Endothelial cell (in vitro differentiated cells): ENCODE results near the gene MAP3K12. TPM values are rescaled to one million over a fixed set of nuclear protein-coding genes. Genes with fewer than 3 reads are reported as not detected.

Experiments
- DNase-seq: peaks from one replicate; pipeline ENCODE4 v3.0.0; 2021; ENCODE audit warnings: low spot score
- H3K27ac Mint-ChIP-seq: one replicate; pipeline ENCODE4 v1.8.0; 2021; ENCODE audit warnings: mixed read lengths, inconsistent platforms; ENCODE audit not compliant: unreplicated experiment
- H3K27me3 Mint-ChIP-seq: one replicate; pipeline ENCODE4 v1.8.0; 2021; ENCODE audit warnings: mild to moderate bottlenecking, moderate library complexity, mixed read lengths, inconsistent platforms; ENCODE audit not compliant: unreplicated experiment
- H3K36me3 Mint-ChIP-seq: one replicate; pipeline ENCODE4 v1.8.0; 2021; ENCODE audit warnings: mild to moderate bottlenecking, low read depth, mixed read lengths, inconsistent platforms; ENCODE audit not compliant: unreplicated experiment
- H3K4me1 Mint-ChIP-seq: one replicate; pipeline ENCODE4 v1.8.0; 2021; ENCODE audit warnings: mild to moderate bottlenecking, mixed read lengths, inconsistent platforms; ENCODE audit not compliant: unreplicated experiment
- H3K4me3 Mint-ChIP-seq: one replicate; pipeline ENCODE4 v1.8.0; 2021; ENCODE audit warnings: mild to moderate bottlenecking, mixed read lengths, inconsistent platforms; ENCODE audit not compliant: unreplicated experiment
- H3K9me3 Mint-ChIP-seq: one replicate; pipeline ENCODE4 v1.8.0; 2021; ENCODE audit warnings: mixed read lengths, inconsistent platforms; ENCODE audit not compliant: unreplicated experiment
- total RNA-seq: library from RNA; stranded (reverse); fragmentation: NEBNext Ultra II Directional; extraction: Animal tissue kit (Norgen Biotek cat#: 25700); gene quantifications from one replicate; pipeline ENCODE4 v1.2.1, GENCODE V29; 2021; ENCODE audit not compliant: unreplicated experiment
- TF ChIP-seq, protein P1 (sequence below): fragments of 200-600 bp; sonication (generic); IDR thresholded peaks from one replicate; pipeline ENCODE4 v1.5.0; 2021; ENCODE audit warnings: antibody characterized with exemption; ENCODE audit not compliant: unreplicated experiment

MAP3K12 gene
- total RNA-seq, 1 donor from 2014 or later, result 20.9 TPM

DNA sequence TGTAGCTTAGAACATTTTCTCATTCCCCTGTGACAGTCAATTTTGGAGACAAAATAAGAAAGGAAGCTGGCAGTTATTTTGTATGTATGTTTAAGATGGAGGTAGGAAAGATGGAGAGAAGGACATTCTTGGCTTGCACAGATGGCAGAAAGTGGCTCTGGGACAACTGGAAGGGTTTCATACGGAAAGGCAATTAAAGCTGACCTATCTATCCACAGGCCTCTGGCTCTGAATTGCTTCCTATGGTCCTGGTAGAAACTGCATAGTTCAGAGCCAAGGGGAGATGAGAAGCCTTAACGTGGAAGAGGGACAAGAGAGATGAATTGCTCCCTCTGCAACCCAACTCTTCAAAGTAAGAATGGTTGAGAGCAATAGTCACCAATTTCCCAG, 16.0 kb upstream of the MAP3K12 start:
- peak overlapping the region; percentile 25 for H3K27ac Mint-ChIP-seq
- H3K9me3 Mint-ChIP-seq, result no peaks in the 10 kb centered on the region
- peaks cover 51% of the 10 kb centered on the region for H3K36me3 Mint-ChIP-seq
- no peak for DNase-seq
- H3K4me1 Mint-ChIP-seq, result peaks cover 18% of the 10 kb centered on the region
- H3K4me3 Mint-ChIP-seq, result peak overlapping the region; percentile 54
- H3K27me3 Mint-ChIP-seq, result peaks cover 2% of the 10 kb centered on the region
- TF ChIP-seq, protein P1, sequence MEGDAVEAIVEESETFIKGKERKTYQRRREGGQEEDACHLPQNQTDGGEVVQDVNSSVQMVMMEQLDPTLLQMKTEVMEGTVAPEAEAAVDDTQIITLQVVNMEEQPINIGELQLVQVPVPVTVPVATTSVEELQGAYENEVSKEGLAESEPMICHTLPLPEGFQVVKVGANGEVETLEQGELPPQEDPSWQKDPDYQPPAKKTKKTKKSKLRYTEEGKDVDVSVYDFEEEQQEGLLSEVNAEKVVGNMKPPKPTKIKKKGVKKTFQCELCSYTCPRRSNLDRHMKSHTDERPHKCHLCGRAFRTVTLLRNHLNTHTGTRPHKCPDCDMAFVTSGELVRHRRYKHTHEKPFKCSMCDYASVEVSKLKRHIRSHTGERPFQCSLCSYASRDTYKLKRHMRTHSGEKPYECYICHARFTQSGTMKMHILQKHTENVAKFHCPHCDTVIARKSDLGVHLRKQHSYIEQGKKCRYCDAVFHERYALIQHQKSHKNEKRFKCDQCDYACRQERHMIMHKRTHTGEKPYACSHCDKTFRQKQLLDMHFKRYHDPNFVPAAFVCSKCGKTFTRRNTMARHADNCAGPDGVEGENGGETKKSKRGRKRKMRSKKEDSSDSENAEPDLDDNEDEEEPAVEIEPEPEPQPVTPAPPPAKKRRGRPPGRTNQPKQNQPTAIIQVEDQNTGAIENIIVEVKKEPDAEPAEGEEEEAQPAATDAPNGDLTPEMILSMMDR, result no peak

DNA sequence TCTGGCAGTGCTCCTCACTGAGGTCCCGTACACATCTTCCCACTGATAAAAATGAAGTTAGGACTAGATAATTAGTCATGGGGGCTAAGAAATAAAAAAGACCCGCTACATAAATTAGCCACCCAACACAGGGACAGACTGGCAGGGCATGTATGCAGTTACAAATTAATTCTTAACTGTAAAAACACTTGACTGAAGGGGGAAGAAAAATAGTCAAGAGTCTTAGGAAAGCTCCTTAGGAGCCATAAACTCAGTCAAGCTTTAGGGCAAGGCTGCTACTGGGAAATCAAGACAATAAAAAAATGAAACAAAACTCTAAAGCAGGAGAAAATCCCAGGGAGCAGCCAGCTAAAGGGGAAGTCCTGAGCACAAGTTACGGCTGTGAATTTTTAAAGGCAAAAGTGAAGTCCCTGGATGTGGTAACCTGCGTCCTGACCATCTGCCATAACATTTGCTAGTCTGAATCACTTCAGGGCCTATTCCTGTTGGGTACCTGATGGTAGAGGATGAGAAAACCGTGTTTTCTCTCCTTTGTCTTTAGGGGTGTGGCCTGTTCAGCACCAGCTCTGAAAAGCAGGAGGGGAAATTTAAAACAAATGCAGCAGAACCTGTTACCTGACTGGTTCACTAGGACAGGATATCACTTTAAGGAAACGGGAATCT, 15.5 kb upstream of the MAP3K12 start:
- peaks cover 47% of the 10 kb centered on the region for H3K36me3 Mint-ChIP-seq
- no peaks in the 10 kb centered on the region for H3K9me3 Mint-ChIP-seq
- no peak for DNase-seq
- peak overlapping the region; percentile 54 for H3K4me3 Mint-ChIP-seq
- peaks cover 18% of the 10 kb centered on the region for H3K4me1 Mint-ChIP-seq
- peaks cover 2% of the 10 kb centered on the region for H3K27me3 Mint-ChIP-seq
- TF ChIP-seq, protein P1, result no peak
- H3K27ac Mint-ChIP-seq, result peak overlapping the region; percentile 25

DNA sequence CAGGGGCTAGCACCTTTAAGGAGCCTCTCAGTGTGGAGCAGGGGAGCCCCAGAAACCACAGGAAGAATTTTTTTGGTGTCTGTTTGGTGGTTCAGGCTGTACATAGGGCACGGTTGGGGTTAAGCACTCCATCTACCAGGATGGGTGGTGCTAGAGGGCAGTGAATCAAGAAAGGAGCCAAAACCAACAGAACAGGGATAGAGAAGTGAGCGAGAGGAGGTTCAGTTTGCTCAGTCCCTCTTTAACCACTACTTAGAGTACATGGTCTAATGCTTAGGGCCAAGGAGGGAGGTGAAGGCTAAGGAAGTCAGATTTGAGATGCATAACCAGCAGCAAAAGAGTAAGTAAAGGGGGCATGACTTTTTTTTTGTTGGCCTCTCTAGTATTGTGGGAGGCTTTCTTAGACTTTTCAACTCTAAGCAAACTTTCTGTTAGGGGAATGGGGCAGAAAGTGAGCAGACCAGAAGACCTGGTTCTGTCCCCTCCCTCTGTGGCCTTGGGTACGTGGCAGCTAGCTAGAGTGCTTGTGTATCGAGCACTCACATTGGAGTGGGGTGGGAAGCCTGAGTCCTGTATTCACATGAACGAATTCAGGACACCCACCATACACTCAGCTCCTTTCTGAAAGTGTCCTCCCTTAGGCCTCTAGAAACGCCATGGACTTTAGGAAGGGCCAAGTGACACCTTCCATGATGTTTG, 14.6 kb upstream of the MAP3K12 start:
- H3K27ac Mint-ChIP-seq, result no peak overlapping the region
- peak overlapping the region; percentile 22 for H3K4me3 Mint-ChIP-seq
- TF ChIP-seq, protein P1, result no peak
- peaks cover 2% of the 10 kb centered on the region for H3K27me3 Mint-ChIP-seq
- peaks cover 47% of the 10 kb centered on the region for H3K36me3 Mint-ChIP-seq
- DNase-seq, result no peak
- H3K4me1 Mint-ChIP-seq, result peaks cover 22% of the 10 kb centered on the region
- H3K9me3 Mint-ChIP-seq, result no peaks in the 10 kb centered on the region

DNA sequence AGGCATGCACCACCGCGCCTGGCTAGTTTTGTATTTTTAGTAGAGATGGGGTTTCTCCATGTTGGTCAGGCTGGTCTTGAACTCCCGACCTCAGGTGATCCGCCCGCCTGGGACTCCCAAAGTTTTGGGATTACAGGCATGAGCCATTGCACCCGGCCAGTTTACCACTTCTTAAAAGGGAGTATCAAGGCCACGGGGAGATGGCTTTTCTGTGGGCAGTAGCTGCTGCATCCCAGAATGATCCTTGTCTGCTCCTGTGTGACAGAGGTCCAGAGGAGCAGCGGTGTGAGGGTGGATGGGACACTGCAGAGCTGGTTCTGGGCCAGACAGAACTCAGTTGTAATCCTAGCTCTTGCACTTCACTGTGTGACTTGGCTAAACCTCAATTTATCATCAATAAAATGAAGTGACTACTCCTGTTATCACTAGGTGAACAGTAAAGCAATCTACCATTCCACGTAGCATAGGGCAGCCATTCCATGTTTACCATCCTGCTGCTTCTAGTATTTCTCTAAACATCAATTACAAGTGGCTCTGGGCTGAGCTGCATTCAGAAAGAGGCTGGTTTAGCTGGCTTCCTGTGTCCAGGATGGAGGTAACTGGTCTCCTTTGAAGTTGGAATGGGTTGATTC, 11.0 kb upstream of the MAP3K12 start:
- TF ChIP-seq, protein P1, result no peak
- Mint-ChIP-seq H3K27ac (no peak overlapping the region), H3K27me3 (peaks cover 11% of the 10 kb centered on the region), H3K4me1 (peaks cover 10% of the 10 kb centered on the region), H3K36me3 (peaks cover 39% of the 10 kb centered on the region), H3K4me3 (no peak overlapping the region), H3K9me3 (no peaks in the 10 kb centered on the region)
- no peak for DNase-seq
